ENCODE results near the gene ARHGAP10. TPM values are rescaled to one million over a fixed set of nuclear protein-coding genes. Genes with fewer than 3 reads are reported as not detected.

ARHGAP10 gene
- total and polyA plus RNA-seq, 10 of the 15 experiments (the other 5 are each of a cell fraction or from before 2014, with no cell fraction given): 1.3 to 25.8 (median 17.2) TPM

DNA sequence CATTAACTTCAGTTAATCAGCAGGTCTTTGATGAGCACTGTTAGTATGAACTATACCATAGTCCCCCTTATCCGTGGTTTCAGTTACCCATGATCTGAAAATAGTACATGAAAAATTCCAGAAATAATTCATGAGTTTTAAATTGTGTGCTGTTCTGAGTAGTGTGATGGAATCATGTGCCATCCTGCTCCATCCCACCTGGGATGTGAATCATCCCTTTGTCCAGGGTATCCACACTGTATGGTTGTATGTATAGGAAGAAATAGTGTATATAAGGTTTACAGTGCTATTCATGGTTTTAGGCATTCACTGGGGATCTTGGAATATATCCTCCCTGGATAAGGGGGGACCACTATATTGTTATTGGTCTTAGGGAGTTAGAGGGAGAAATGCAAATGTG lies 24.5 kb downstream of the ARHGAP10 start:
- H3K27me3 ChIP-seq (replicated peaks in 1 of 2; ENCODE audit: control insufficient read depth in 2 of 2, insufficient read depth in 2 of 2, low read length in 1 of 2): no peaks in the 10 kb centered on the region
- intact Hi-C loops (cut with micrococcal nuclease; ENCODE audit: unreplicated experiment) (no loop called here), in situ Hi-C loops (cut with MboI) (no loop called here)
- H4K20me1 ChIP-seq (ENCODE audit: control insufficient read depth, insufficient read depth): no peaks in the 10 kb centered on the region
- H3K9ac ChIP-seq (ENCODE audit: control insufficient read depth, insufficient read depth, low read length): no peak overlapping the region
- peak overlapping the region; percentile 28; the same call in 1 of the 2 replicates for H3K27ac ChIP-seq (ENCODE audit: control insufficient read depth, insufficient read depth)
- H3K36me3 ChIP-seq (ENCODE audit: control insufficient read depth in 2 of 2, insufficient read depth in 2 of 2, low read length in 1 of 2): no peaks in the 10 kb centered on the region; a peak in 1 of 4 replicates
- ChIA-PET RAD21 (ENCODE audit: unreplicated experiment) (interaction anchor here (0.9 to 1.3 kb wide), 2 partner anchors 9 to 81 kb away, joined by 3 read pairs; no protein-coding TSS in a partner anchor), POLR2A (no interaction called here), SMC1A (ENCODE audit: uncharacterized antibody, unreplicated experiment) (no interaction called here), CTCF (interaction anchor here (1.2 to 2.2 kb wide), 2 partner anchors 8 to 110 kb away, joined by 3 to 5 read pairs; no protein-coding TSS in a partner anchor)
- 84% methylated on average over 1 of the region's 1 CpG for WGBS (ENCODE audit: insufficient coverage, insufficient replicate concordance, low lambda C conversion rate, missing lambda C conversion rate)
- no peak for DNase-seq (ENCODE audit: low read depth, low spot score)
- no peak for FAIRE-seq
- no peak for ATAC-seq
- no peak overlapping the region for H3K4me2 ChIP-seq (ENCODE audit: control insufficient read depth, insufficient read depth)
- no TSS peak for BruUV-seq (replicated peaks)
- H3K4me1 ChIP-seq (ENCODE audit: control insufficient read depth, insufficient read depth, low read length): peaks cover 24% of the 10 kb centered on the region
- no peaks in the 10 kb centered on the region for H3K9me3 ChIP-seq (replicated peaks; ENCODE audit: control insufficient read depth, insufficient read depth, low read length)
- no peak for TF ChIP-seq CREB1 (IDR thresholded peaks at IDR 0.05; ENCODE audit: low read depth)
- no peak for TF ChIP-seq RUNX3 (IDR thresholded peaks at IDR 0.05; ENCODE audit: low read length)
- no peak overlapping the region for H2AFZ ChIP-seq (ENCODE audit: control insufficient read depth, low read depth, low read length)
- peaks cover 76% of the 10 kb centered on the region for H3K79me2 ChIP-seq (ENCODE audit: control insufficient read depth, insufficient read depth, low read length)
- H3K4me3 ChIP-seq: no peak overlapping the region

DNA sequence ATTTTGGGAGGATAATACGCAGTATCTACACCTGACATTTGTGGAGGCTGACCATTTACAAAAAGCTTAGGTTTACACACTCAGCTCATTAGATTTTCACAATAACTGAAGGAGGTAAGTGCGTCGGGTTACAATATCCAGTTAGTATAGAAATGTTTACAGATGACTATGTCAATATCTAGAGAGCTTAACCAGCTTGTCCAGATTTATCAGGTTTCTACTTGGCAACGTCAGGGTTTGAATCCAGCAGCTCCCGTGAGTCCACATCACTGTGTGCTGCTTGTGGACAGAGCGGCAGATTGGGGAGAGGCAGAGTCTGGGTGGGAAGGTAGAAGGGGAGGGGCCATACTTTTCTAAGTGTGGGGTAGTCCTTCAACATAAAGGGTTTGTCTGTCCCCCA lies 28.3 kb downstream of the ARHGAP10 start:
- FAIRE-seq (no peak), DNase-seq (ENCODE audit: low read depth, low spot score) (no peak), ATAC-seq (peak; percentile 11; the same call in 1 of the 3 replicates)
- peaks cover 63% of the 10 kb centered on the region for H3K79me2 ChIP-seq (ENCODE audit: control insufficient read depth, insufficient read depth, low read length)
- H3K27ac ChIP-seq (ENCODE audit: control insufficient read depth, insufficient read depth): no peak overlapping the region
- POLR2A ChIA-PET: no interaction called here
- RAD21 ChIA-PET (ENCODE audit: unreplicated experiment): interaction anchor here (0.9 to 1.5 kb wide), 5 partner anchors 20 to 107 kb away, joined by 3 to 4 read pairs (median 3); no protein-coding TSS in a partner anchor
- no peak overlapping the region for H3K9ac ChIP-seq (ENCODE audit: control insufficient read depth, insufficient read depth, low read length)
- no peaks in the 10 kb centered on the region for H3K9me3 ChIP-seq (replicated peaks; ENCODE audit: control insufficient read depth, insufficient read depth, low read length)
- BruUV-seq (replicated peaks): no TSS peak
- H3K36me3 ChIP-seq (ENCODE audit: control insufficient read depth in 2 of 2, insufficient read depth in 2 of 2, low read length in 1 of 2): no peaks in the 10 kb centered on the region; a peak in 1 of 4 replicates
- no peak overlapping the region for H2AFZ ChIP-seq (ENCODE audit: control insufficient read depth, low read depth, low read length)
- intact Hi-C loops (cut with micrococcal nuclease; ENCODE audit: unreplicated experiment): no loop called here
- H3K4me3 ChIP-seq: no peak overlapping the region
- no peak for TF ChIP-seq CBFB (IDR thresholded peaks at IDR 0.05; ENCODE audit: low read depth)
- TF ChIP-seq DPF2 (IDR thresholded peaks at IDR 0.05): no peak
- no peak for TF ChIP-seq SMC3 (IDR thresholded peaks at IDR 0.05; ENCODE audit: borderline replicate concordance, low read length)
- no peak overlapping the region for H3K4me2 ChIP-seq (ENCODE audit: control insufficient read depth, insufficient read depth)
- H3K4me1 ChIP-seq (ENCODE audit: control insufficient read depth, insufficient read depth, low read length): peaks cover 22% of the 10 kb centered on the region
- 76% methylated on average over 6 of the region's 6 CpGs for whole genome bisulfite sequencing (ENCODE audit: insufficient coverage, insufficient replicate concordance, low lambda C conversion rate, missing lambda C conversion rate)
- no peaks in the 10 kb centered on the region for H4K20me1 ChIP-seq (ENCODE audit: control insufficient read depth, insufficient read depth)
- H3K27me3 ChIP-seq (replicated peaks in 1 of 2; ENCODE audit: control insufficient read depth in 2 of 2, insufficient read depth in 2 of 2, low read length in 1 of 2): no peaks in the 10 kb centered on the region
- CTCF ChIA-PET: interaction anchor here (0.6 to 1.1 kb wide), 3 partner anchors 51 to 480 kb away, joined by 3 to 4 read pairs (median 3); no protein-coding TSS in a partner anchor
- in situ Hi-C loops (cut with MboI): no loop called here
- SMC1A ChIA-PET (ENCODE audit: uncharacterized antibody, unreplicated experiment): interaction anchor here (0.7 to 1.6 kb wide), 9 partner anchors 11 to 106 kb away, joined by 3 to 5 read pairs (median 3); no protein-coding TSS in a partner anchor

All from GM12878 (cell line).